ENCODE results near the gene B4GALT2. TPM values are rescaled to one million over a fixed set of nuclear protein-coding genes. Genes with fewer than 3 reads are reported as not detected.

The B4GALT2 gene
- total and polyA plus RNA-seq, 9 of the 15 experiments (the other 6 are each of a cell fraction or from before 2014, with no cell fraction given): 1.3 to 86.8 (median 43.8) TPM

GRCh38 chr1:43934101-43934985 lies 44.7 kb upstream of the B4GALT2 start (continued):
- no peak for TF ChIP-seq MCM5 (IDR thresholded peaks at IDR 0.05; ENCODE audit: low read depth)
- TF ChIP-seq MAX (CRISPR knock-in tag; IDR thresholded peaks at IDR 0.05): no peak
- TF ChIP-seq ZBTB5 (IDR thresholded peaks at IDR 0.05): no peak
- TF ChIP-seq ZNF165 (CRISPR knock-in tag; IDR thresholded peaks at IDR 0.05; ENCODE audit: borderline replicate concordance): no peak
- TF ChIP-seq HMBOX1 (IDR thresholded peaks at IDR 0.05): no peak
- TF ChIP-seq THAP12 (CRISPR knock-in tag; IDR thresholded peaks at IDR 0.05): no peak
- TF ChIP-seq NR3C1 (CRISPR knock-in tag; IDR thresholded peaks at IDR 0.05): no peak
- TF ChIP-seq ZKSCAN1 (IDR thresholded peaks at IDR 0.05; ENCODE audit: low read depth, low read length): 0 out of 2 replicates have a peak, but pooled peaks have one; percentile 49
- TF ChIP-seq SMARCC2 (IDR thresholded peaks at IDR 0.05; ENCODE audit: low read depth): no peak
- no peak for TF ChIP-seq POLR3G (IDR thresholded peaks at IDR 0.05; ENCODE audit: extremely low read depth, insufficient read length, insufficient replicate concordance)
- 0 out of 2 replicates have a peak, but pooled peaks have one; percentile 60 for TF ChIP-seq ZHX1 (conservative IDR thresholded peaks at IDR 0.05; ENCODE audit: low read length)
- no peak for TF ChIP-seq ZNF76 (CRISPR knock-in tag; IDR thresholded peaks at IDR 0.05; ENCODE audit: borderline replicate concordance)
- no peak for TF ChIP-seq STAT5A (IDR thresholded peaks at IDR 0.05; ENCODE audit: borderline replicate concordance, low read length)
- no peak for TF ChIP-seq SMAD1 (IDR thresholded peaks at IDR 0.05; ENCODE audit: low read depth, low read length, partially characterized antibody)
- no peak for TF ChIP-seq CCNT2 (IDR thresholded peaks at IDR 0.05; ENCODE audit: borderline replicate concordance, extremely low read depth, insufficient read length, low read depth, low read length)
- TF ChIP-seq MTA2 (IDR thresholded peaks at IDR 0.05; ENCODE audit: low read depth): no peak
- no peak for TF ChIP-seq MEF2A (IDR thresholded peaks at IDR 0.05; ENCODE audit: control insufficient read depth, low read depth, low read length)
- no peak for TF ChIP-seq FOXK2 (conservative IDR thresholded peaks at IDR 0.05 in 1 of 2, IDR thresholded peaks at IDR 0.05 in 1 of 2; ENCODE audit: low read depth in 2 of 2)

Measured in K562 (cell line).